Mesodermal cell (in vitro differentiated cells): Measurements from ENCODE around the gene H2BK1.

Experiments
- H3K27ac ChIP-seq: 2 replicates; pipeline ENCODE4 v1.7.0; 2013; ENCODE audit warnings: mild to moderate bottlenecking, low read depth, low read length, moderate library complexity; ENCODE audit not compliant: severe bottlenecking
- H3K36me3 ChIP-seq: 2 replicates; pipeline ENCODE4 v1.7.1; 2013; ENCODE audit warnings: mild to moderate bottlenecking, low read length, moderate library complexity; ENCODE audit not compliant: control insufficient read depth, insufficient read depth
- H3K4me1 ChIP-seq: one replicate; pipeline ENCODE4 v1.7.1; 2013; ENCODE audit warnings: mild to moderate bottlenecking, low read length; ENCODE audit not compliant: insufficient read depth, control insufficient read depth, poor library complexity, severe bottlenecking
- H3K4me3 ChIP-seq: 2 replicates; pipeline ENCODE4 v1.7.0; 2013; ENCODE audit warnings: low read length, control low read depth, mild to moderate bottlenecking; ENCODE audit not compliant: insufficient read depth, poor library complexity, severe bottlenecking; ENCODE audit errors: extremely low read depth
- H3K9me3 ChIP-seq: 2 replicates; pipeline ENCODE4 v1.7.1; 2013; ENCODE audit warnings: mild to moderate bottlenecking, low read length, moderate library complexity; ENCODE audit not compliant: control insufficient read depth
- WGBS, 2 experiments: methylation state at CpG; one replicate each; pipeline ENCODE4 v1.1.5; 2013; ENCODE audit warnings: missing lambda C conversion rate in 2 of 2; ENCODE audit not compliant: insufficient coverage in 2 of 2; 5-methylcytosine and 5-hydroxymethylcytosine counted together

Gene H2BK1

DNA sequence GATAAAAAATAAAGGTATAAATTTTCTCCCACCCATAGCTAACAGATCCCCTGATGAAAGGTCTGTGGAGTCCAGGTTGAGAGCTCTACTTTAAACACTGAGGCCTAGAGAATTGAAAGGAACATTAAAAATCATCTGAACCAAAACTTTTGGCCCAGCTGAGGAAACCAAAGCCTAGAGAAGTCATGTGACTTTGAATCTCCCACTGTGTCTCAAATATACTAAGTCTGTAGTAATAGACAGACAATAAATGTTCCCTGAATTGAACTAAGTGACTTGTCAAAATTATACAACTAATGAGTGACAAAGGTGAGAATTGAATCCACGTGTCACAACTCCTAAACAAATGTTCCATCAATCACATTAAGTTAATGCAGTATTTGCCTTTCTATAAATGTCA is 48.5 kb downstream of the H2BK1 start:
- WGBS, 2 experiments = 57% methylated on average over 1 of the region's 1 CpG; no CpG with 5 or more reads in 1 of the 2 experiments
- no peak overlapping the region for H3K4me3 ChIP-seq
- no peaks in the 10 kb centered on the region for H3K36me3 ChIP-seq
- H3K4me1 ChIP-seq = no peaks in the 10 kb centered on the region
- no peak overlapping the region for H3K27ac ChIP-seq
- no peaks in the 10 kb centered on the region for H3K9me3 ChIP-seq
